K562 (cell line): ENCODE data around the gene CNTN4. TPM values are rescaled to one million over a fixed set of nuclear protein-coding genes. Genes with fewer than 3 reads are reported as not detected.

Experiments
- ATAC-seq: fragments of 200-7000 bp; cut with Tn5 transposase; 3 replicates; pipeline ENCODE4 v1.9.1; 2020; ENCODE audit warnings: moderate library complexity
- BruUV-seq: library from RNA; stranded (reverse); fragments of 400-500 nt; replicated peaks from 2 replicates; lab custom pipeline; 2021; lab: Mats Ljungman, UMichigan
- CTCF ChIA-PET: fragments of 300-600 bp; formaldehyde crosslinking; extraction: SDS; loops from one replicate; lab custom pipeline; 2021; ENCODE audit warnings: low intra/inter-chr PET ratio; lab: Yijun Ruan, JAX
- POLR2A ChIA-PET: fragments of 300-600, 350-650 bp; sonication (Branson Sonifier 250); formaldehyde crosslinking; extraction: SDS; loops from one replicate; lab custom pipeline; 2021; ENCODE audit warnings: antibody characterized with exemption, inconsistent platforms; lab: Yijun Ruan, JAX
- DNase-seq, 4 experiments: peaks; one replicate each; pipeline versions ENCODE4 v3.0.0 to v3.0.0-alpha.2; 2011 to 2018; ENCODE audit warnings: low spot score in 3 of 4, mixed read lengths in 3 of 4; ENCODE audit errors: extremely low read depth in 1 of 4
- FAIRE-seq: peaks from 2 replicates; lab custom pipeline; 2011; peaks lifted over from hg19 to GRCh38; lab: Jason Lieb, UNC
- H2AFZ ChIP-seq: 2 replicates; pipeline ENCODE4 v1.6.0; 2011; ENCODE audit warnings: low read depth, low read length, control low read depth, inconsistent platforms
- H3K27ac ChIP-seq: fragments of 200-600 bp; 3 replicates; pipeline ENCODE4 v1.8.0; 2011; ENCODE audit warnings: low read depth, mild to moderate bottlenecking, control low read depth, inconsistent platforms, low read length, moderate library complexity, mixed read lengths; ENCODE audit errors: extremely low read depth
- H3K27me3 ChIP-seq, 2 experiments: fragments of 300-600 bp in 1 of 2; 2 replicates in 1 of 2; 3 replicates in 1 of 2; pipeline versions ENCODE4 v1.6.0 to v1.8.0; 2011; ENCODE audit warnings: inconsistent platforms in 2 of 2, low read length in 2 of 2, mild to moderate bottlenecking in 1 of 2, mixed read lengths in 1 of 2, moderate library complexity in 1 of 2; ENCODE audit not compliant: control insufficient read depth in 2 of 2, insufficient read depth in 2 of 2
- H3K36me3 ChIP-seq: fragments of 300-600 bp; 3 replicates; pipeline ENCODE4 v1.8.0; 2011; ENCODE audit warnings: mild to moderate bottlenecking, low read length, inconsistent platforms; ENCODE audit not compliant: control insufficient read depth, insufficient read depth
- H3K4me1 ChIP-seq, 2 experiments: fragments of 200-600 bp in 1 of 2; replicated peaks in 1 of 2; 2 replicates in 1 of 2; 3 replicates in 1 of 2; pipeline versions ENCODE4 v1.5.1 to v1.8.0; 2011; ENCODE audit warnings: inconsistent platforms in 2 of 2, low read length in 2 of 2, mild to moderate bottlenecking in 1 of 2, mixed read lengths in 1 of 2, moderate library complexity in 1 of 2; ENCODE audit not compliant: control insufficient read depth in 2 of 2, insufficient read depth in 2 of 2
- H3K4me2 ChIP-seq: 2 replicates; pipeline ENCODE4 v1.6.1; 2011; ENCODE audit warnings: low read length, control low read depth, inconsistent platforms, mixed read lengths; ENCODE audit not compliant: insufficient read depth
- H3K4me3 ChIP-seq: fragments of 200-600 bp; sonication (generic), shearing (Covaris generic); 2 replicates; pipeline ENCODE4 v1.5.1; 2016; ENCODE audit warnings: control low read depth, inconsistent platforms
- H3K79me2 ChIP-seq: fragments of 200-600 bp; 3 replicates; pipeline ENCODE4 v1.8.0; 2011; ENCODE audit warnings: low read length, inconsistent platforms; ENCODE audit not compliant: control insufficient read depth, insufficient read depth
- H3K9ac ChIP-seq, 2 experiments: 2 replicates each; pipeline versions ENCODE4 v1.6.0 to v1.6.1; 2011; ENCODE audit warnings: low read depth in 2 of 2, low read length in 2 of 2, control low read depth in 1 of 2, inconsistent platforms in 1 of 2, mild to moderate bottlenecking in 1 of 2, mixed read lengths in 1 of 2; ENCODE audit not compliant: insufficient read depth in 1 of 2
- H3K9me1 ChIP-seq: one replicate; pipeline ENCODE4 v1.6.0; 2011; ENCODE audit warnings: inconsistent platforms, mild to moderate bottlenecking, low read length, moderate library complexity; ENCODE audit not compliant: control insufficient read depth, insufficient read depth
- H3K9me3 ChIP-seq: replicated peaks from 2 replicates; pipeline ENCODE4 v1.5.1; 2011; ENCODE audit warnings: low read depth, low read length, inconsistent platforms; ENCODE audit not compliant: control insufficient read depth, insufficient read depth
- H4K20me1 ChIP-seq: replicated peaks from 2 replicates; pipeline ENCODE4 v1.6.1; 2011; ENCODE audit warnings: low read length, inconsistent platforms, mixed read lengths; ENCODE audit not compliant: control insufficient read depth, insufficient read depth
- KAT7 ChIP-seq: sonication (generic); formaldehyde crosslinking; IDR thresholded peaks from 2 replicates; pipeline ENCODE4 v1.8.0; 2022; ENCODE audit warnings: missing genetic modification reagents, mild to moderate bottlenecking, borderline replicate concordance
- MECOM ChIP-seq: fragments of 250-450 bp; sonication (Bioruptor Pico); IDR thresholded peaks from 2 replicates; pipeline ENCODE4 v1.8.0; 2022; ENCODE audit warnings: inconsistent platforms
- NFIC ChIP-seq: fragments of 450-650 bp; IDR thresholded peaks from 2 replicates; pipeline ENCODE4 v1.6.1; 2017; ENCODE audit warnings: mild to moderate bottlenecking, inconsistent platforms
- TSHZ1 ChIP-seq: fragments of 250-450 bp; sonication (Bioruptor Pico); IDR thresholded peaks from 2 replicates; pipeline ENCODE4 v1.4.0; 2020; ENCODE audit warnings: mild to moderate bottlenecking, moderate library complexity
- WGBS: fragments of 100-300 bp; shearing (Covaris generic); methylation state at CpG from one replicate; pipeline ENCODE4 v1.1.6; 2016; ENCODE audit warnings: low coverage, mixed read lengths; ENCODE audit not compliant: insufficient coverage; ENCODE audit errors: missing lambda C conversion rate; 5-methylcytosine and 5-hydroxymethylcytosine counted together
- in situ Hi-C: fragments of 300-500 bp; cut with MboI; formaldehyde crosslinking; loops from 4 replicates; pipeline ENCODE4 v1.15.0; 2018; ENCODE audit warnings: inconsistent platforms, mixed read lengths
- intact Hi-C: fragments of 100-400 bp; cut with micrococcal nuclease; formaldehyde crosslinking; loops from 2 replicates; pipeline ENCODE4 v1.14.2; 2022
- polyA plus RNA-seq, 8 experiments: library from polyadenylated mRNA; depleted of rRNA in 4 of 8; stranded (reverse) in 5 of 8; unstranded in 3 of 8; fragments of >200 nt; fragmentation: Nextera tagmentation in 2 of 8; fragmentation: Illumina TruSeq in 1 of 8; extraction: Ambion mirVana in 2 of 8; extraction: Trizol in 1 of 8; gene quantifications; 2 replicates each; pipeline versions ENCODE4 v1.2.1 to v1.2.3, GENCODE V29; 2011 to 2014; ENCODE audit warnings: inconsistent platforms in 1 of 8, missing spikeins in 1 of 8
- total RNA-seq, 7 experiments: library from RNA; depleted of rRNA in 6 of 7; stranded (reverse); fragments of >200 nt in 6 of 7; fragmentation: Illumina TruSeq in 2 of 7; extraction: Trizol in 2 of 7; gene quantifications; 2 replicates each; pipeline versions ENCODE4 v1.2.1 to v1.2.3, GENCODE V29; 2011 to 2021; ENCODE audit warnings: low replicate concordance in 1 of 7

The CNTN4 gene
- total and polyA plus RNA-seq, 9 of the 15 experiments (the other 6 are each of a cell fraction or from before 2014, with no cell fraction given): not detected

GRCh38 chr3:2908693-2909351, 810.2 kb downstream of the CNTN4 start:
- intact Hi-C loops: no loop called here

More at GRCh38 chr3:2908693-2909351, 810.2 kb downstream of the CNTN4 start:
- ATAC-seq (no peak), FAIRE-seq (no peak), DNase-seq (no peak)
- Histone ChIP-seq H3K79me2 (no peaks in the 10 kb centered on the region), H2AFZ (no peak overlapping the region), H3K27ac (no peak overlapping the region), H3K4me1 (no peaks in the 10 kb centered on the region), H3K9me1 (no peaks in the 10 kb centered on the region), H3K9ac (no peak overlapping the region), H3K9me3 (no peaks in the 10 kb centered on the region), H3K27me3 (no peaks in the 10 kb centered on the region), H3K4me2 (no peak overlapping the region), H4K20me1 (no peaks in the 10 kb centered on the region), H3K36me3 (no peaks in the 10 kb centered on the region), H3K4me3 (no peak overlapping the region)
- TF ChIP-seq TSHZ1 (no peak), MECOM (CRISPR knock-in tag) (no peak), KAT7 (CRISPR knock-in tag) (no peak), NFIC (no peak)
- in situ Hi-C loops: no loop called here
- 4% methylated on average over 5 of the region's 5 CpGs for WGBS
- CTCF ChIA-PET: no interaction called here
- BruUV-seq: no TSS peak
- POLR2A ChIA-PET: no interaction called here
